ENCODE data around the gene LYPLA2.
"Not testable (repeated sequence)": the region's sequence is repeated elsewhere in the genome, so short reads cannot be mapped to it uniquely, and the experiment has no call there.

Gene LYPLA2

GRCh38 chr1:23801338-23801748 is 10.4 kb downstream of the LYPLA2 start:
- DNase-seq = no peak

DNA sequence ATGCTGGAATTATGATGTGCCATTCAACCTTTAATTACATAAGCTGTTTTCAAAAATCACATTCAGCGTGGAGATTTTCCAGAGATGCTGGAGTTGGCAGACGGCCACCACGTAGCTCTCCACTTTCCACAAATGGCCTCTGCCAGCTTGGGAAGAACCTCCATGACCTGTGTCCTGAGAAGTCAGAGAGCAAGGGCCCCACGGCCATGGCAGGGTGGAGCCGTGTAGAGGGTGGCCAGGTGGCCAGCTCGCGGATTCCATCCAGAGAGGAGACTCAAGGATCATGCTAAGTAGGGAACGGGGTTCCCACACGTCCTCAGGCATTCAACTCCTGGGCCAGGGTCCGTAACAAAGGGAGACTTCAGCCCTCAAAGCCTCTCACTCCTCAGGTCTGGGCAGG is 10.9 kb downstream of the LYPLA2 start:
- DNase-seq = no peak

DNA sequence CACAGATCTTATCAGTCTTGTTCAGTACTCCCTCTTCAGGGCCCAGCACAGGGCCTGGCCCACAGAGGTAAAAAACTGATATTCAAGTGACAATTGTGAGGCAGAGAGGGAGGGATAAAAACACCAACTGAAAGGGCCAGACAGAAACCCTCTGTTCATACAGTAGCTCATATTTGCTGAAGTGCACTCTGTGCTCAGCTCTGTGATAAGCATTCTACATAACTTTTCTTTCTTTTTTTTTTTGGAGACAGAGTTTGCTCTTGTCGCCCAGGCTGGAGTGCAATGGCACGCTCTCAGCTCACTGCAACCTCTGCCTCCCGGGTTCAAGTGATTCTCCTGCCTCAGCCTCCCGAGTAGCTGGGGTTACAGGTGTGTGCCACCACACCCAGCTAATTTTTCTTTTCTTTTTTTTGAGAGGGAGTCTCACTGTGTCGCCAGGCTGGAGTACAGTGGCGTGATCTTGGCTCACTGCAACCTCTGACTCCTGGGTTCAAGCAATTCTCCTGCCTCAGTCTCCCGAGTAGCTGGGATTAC is 11.9 kb downstream of the LYPLA2 start:
- DNase-seq = not testable (repeated sequence)

DNA sequence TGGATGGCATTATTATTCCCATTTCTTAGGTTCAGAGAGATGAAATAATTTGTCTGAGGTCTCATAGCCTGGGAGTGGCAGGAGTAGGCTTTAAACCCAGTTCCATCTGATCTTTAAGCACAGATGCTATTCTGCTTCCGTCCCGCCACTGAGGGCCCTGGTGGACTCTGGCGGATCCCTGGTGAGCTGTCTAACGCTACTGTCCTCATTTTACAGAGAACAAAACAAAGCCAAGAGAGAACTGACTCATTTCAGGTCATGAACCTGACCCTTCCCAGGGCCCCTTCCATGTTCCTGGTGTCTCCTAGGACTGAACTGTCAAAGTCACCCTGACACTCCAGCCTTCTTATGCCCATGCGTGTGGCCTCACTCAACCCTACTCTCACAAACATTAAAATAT is 12.7 kb downstream of the LYPLA2 start:
- no peak for DNase-seq

- DNase-seq = no peak
Observed at GRCh38 chr1:23804183-23804835, 13.4 kb downstream of the LYPLA2 start.

GRCh38 chr1:23805025-23805424 is 14.1 kb downstream of the LYPLA2 start:
- DNase-seq = no peak

- no peak for DNase-seq
Observed at GRCh38 chr1:23806280-23806679, 15.3 kb downstream of the LYPLA2 start.

- no peak for DNase-seq
Observed at GRCh38 chr1:23807453-23807852, 16.5 kb downstream of the LYPLA2 start.

- DNase-seq = peak; percentile 86
Observed at GRCh38 chr1:23809751-23810171, 18.8 kb downstream of the LYPLA2 start.

DNA sequence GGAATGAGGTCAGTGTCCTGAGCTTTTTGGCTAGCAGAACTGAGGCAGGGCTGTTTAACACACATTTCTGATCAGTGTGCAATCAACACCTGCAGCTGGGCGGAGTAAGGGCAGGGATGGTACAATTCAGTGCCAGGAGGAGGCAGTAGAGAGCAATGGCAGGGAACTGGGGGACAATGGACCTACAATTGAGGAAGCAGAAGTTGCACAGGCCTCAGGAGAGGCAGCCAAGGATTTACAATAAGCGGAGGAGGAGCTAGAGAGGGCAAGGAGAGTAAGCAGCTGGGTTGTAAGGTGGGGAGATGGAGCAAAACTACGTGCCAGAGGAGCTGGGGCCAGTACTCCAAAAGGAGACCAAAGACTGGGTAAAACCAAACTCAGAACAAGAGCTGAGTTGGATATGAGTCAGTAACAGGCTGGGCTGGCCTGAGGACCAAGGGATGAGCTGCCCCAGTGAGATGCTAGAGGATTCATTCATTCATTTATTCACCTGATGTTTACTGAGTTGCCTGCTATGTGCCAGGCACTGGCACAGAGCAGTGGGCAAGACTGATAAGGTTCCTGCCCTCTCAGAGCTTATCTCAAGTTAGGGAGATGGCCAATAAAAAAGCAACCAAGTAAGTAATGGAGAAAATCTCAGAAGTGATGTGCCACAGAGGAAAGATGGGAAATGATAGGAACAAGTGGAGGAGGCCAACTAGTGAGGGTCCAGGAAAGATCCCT is 20.0 kb downstream of the LYPLA2 start:
- peak; percentile 69 for DNase-seq

DNA sequence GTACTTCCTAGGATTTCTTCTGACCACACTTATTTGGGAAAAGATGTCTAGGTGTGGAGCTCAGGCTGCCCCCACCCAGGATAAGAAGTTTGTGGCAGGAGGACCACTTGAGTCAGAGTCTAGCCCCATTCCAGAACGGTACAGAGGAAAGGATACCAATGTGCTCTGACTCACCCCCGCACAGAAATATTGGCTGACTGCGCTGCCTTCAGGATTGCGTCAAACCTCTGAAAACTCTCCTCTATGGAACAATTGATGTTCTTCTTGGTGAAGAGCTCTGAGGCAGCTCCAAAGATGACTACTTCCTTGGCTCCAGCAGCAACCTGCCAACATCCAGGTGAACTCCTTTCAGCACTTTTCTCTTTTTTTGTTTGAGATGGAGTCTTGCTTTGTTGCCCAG is 23.1 kb downstream of the LYPLA2 start:
- no peak for DNase-seq

- no peak for DNase-seq
Observed at GRCh38 chr1:23816361-23816760, 25.4 kb downstream of the LYPLA2 start.

DNA sequence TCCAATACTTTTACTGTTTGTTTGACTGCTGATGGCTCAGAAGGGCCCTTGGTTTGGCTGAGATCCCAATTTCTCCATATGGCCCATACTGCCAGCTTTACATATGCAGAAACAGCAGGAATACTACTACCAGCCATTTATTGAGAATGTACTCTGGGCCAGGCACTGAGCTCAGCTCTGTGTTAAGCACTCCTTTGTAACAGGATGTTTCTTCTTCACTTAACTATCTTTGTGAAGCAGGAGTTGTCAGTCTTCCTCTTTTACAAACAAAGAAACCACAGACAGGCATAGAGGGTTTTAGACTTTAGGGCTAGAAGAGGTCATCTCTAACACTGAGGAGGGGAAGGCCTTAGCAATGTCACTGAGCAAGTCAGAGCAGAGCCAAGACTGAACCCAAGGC is 26.0 kb downstream of the LYPLA2 start:
- no peak for DNase-seq

- DNase-seq = no peak
Observed at GRCh38 chr1:23817633-23818032, 26.7 kb downstream of the LYPLA2 start.

DNA sequence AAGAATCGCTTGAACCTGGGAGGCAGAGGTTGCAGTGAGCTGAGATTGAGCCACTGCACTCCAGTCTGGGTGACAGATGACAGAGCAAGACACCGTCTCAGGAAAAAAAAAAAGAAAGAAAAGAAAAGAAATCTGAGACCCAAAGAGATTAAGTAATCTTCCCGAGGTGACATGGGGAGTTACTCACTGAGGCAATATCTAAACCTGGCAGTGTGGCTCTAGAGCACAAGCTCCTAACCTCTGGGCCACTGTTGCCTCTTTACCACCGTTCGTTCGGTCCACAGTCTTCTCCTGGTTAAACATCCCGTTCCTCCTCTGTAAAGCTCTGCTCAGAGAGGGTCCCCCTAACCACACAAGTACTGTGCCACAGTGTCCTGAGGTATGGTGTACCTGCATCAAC is 32.8 kb downstream of the LYPLA2 start:
- no peak for DNase-seq

DNA sequence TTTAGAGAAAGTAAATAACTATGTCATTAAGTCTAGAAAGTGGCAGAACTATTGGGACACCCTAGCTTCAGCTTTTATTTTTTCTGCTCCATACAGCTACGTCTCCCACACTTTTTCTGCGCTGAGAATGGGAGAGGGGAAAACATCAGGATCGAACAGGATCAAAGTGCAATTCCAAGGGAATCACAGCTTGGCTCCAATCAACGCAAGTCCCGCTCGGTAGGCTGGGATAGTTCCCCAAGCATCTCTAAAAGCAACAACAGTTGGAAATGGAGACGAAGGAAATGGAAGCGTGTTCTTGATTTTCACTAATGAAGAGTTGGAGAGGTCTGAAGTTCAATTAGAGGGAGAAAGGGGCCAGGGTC is 33.7 kb downstream of the LYPLA2 start:
- DNase-seq = no peak

- peak; percentile 96 for DNase-seq
Observed at GRCh38 chr1:23825076-23825761, 34.3 kb downstream of the LYPLA2 start, which contains the start of gene HMGCL. Gene HMGCL (minus strand): TSS chr1:23825429. CDS start chr1:23825415, 14 bp downstream.

DNA sequence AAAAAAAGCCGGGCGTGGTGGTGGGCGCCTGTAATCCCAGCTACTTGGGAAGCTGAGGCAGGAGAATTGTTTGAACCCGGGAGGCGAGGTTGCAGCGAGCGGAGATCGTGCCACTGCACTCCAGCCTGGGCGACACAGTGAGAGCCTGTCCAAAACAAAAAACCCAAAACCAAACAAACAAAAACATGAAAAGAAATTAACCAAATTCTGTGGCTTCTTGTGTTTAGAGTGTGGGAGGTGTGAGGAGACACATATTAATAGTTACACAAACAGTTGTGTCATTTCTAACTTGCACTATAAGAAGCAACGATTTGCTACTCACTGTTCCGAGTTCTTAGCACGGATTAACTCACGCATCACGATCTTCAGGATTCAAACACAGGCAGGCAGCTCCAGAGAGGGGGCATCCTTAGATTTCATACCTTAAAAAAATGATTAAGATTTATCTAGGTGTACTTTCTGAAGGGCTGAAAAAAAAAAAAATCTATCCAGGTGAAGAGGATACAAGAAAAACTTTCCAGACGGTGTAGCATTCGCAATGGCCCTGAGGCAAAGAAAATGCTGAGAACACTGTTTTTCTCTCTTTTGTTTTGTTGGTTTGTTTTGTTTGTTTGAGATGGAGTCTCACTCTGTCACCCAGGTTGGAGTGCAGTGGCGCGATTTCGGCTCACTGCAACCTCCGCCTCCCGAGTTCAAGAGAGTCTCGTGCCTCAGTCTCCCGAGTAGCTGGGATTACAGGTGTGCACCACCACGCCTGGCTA is 35.0 kb downstream of the LYPLA2 start:
- DNase-seq = peak; percentile 12

DNA sequence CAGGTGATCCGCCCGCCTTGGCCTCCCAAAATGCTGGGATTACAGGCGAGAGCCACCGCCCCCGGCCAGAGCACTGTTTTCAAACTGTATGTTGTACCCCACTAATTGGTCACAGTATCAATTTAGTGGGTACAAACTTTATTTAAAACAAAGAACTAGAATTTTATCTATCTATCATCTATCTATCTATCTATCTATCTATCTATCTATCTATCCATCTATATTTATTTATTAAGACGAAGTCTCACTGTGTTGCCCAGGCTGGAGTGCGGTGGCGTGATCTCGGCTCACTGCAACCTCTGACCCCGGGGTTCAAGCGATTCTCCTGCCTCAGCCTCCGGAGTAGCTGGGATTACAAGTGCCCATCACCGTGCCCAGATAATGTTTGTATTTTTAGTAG is 35.6 kb downstream of the LYPLA2 start:
- not testable (repeated sequence) for DNase-seq

DNA sequence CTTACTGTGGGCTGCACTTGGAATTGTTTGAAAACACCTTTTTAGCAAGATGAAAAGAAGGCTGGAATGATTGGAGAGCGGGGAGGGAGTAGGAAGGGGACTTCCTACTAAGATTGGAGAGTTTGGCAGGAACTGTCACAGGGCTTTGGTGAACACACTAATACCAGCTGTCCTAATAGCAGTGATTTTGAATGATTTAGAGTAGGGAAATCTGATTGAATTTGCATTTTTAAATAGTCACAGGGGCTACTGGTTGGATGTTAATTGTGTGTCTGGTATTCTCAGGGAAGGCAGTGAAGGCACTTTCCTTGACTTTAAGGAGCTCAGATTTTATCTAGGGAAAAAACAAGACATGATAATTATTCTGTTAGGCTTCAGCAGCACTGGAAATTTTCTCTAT is 36.8 kb downstream of the LYPLA2 start:
- DNase-seq = no peak

DNA sequence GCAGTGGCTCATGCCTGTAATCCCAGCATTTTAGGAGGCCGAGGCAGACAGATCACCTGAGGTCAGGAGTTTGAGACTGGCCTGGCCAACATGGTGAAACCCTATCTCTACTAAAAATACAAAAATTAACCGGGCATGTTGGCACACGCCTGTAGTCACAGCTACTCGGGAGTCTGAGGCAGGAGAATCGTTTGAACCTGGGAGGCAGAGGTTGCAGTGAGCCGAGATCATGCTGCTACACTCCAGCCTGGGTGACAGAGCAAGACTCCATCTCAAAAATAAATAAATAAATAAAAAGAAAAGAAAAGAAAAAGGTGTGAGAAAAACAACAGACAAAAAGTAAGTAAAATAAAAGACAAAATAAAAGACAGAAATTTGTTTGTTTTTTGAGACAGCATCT is 43.2 kb downstream of the LYPLA2 start:
- DNase-seq = not testable (repeated sequence)

DNA sequence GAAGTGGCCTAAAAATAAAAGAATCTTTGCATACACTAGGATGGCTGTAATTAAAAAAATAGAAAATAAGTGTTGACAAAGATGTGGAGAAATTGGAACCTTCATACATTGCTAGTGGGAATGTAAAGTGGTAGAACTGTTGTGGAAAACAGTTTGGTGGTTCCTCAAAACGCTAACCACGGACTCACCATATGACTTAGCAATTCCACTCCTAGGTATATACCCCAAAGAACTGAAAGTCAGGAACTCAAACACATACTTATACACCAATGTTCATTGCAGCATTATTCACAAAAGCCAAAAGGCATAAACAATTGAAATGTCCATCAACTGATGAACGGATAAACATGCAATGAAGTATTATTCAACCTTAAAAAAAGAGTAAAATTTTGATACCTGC is 45.1 kb downstream of the LYPLA2 start:
- no peak for DNase-seq

DNA sequence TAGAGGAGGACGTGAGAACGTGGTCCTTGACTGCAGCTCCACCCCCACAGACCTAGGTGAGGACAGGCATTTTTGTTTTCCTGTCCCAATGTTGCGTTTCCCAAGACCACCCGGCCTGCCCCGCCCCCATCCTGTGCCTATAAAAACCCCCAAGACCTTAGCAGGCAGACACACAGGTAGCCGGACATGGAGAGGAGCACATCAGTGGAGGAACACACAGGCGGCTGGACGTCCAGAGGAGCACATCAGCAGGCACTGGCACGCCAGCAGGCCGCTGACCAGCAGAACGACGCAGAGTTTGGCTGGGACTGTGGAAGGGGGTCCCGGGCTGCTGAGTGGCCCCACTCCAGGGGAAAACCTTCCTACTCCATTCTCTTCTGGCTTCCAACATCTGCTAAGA is 47.0 kb downstream of the LYPLA2 start:
- peak; percentile 51 for DNase-seq
